ENCODE results near the gene NRTN.

NRTN gene

DNA sequence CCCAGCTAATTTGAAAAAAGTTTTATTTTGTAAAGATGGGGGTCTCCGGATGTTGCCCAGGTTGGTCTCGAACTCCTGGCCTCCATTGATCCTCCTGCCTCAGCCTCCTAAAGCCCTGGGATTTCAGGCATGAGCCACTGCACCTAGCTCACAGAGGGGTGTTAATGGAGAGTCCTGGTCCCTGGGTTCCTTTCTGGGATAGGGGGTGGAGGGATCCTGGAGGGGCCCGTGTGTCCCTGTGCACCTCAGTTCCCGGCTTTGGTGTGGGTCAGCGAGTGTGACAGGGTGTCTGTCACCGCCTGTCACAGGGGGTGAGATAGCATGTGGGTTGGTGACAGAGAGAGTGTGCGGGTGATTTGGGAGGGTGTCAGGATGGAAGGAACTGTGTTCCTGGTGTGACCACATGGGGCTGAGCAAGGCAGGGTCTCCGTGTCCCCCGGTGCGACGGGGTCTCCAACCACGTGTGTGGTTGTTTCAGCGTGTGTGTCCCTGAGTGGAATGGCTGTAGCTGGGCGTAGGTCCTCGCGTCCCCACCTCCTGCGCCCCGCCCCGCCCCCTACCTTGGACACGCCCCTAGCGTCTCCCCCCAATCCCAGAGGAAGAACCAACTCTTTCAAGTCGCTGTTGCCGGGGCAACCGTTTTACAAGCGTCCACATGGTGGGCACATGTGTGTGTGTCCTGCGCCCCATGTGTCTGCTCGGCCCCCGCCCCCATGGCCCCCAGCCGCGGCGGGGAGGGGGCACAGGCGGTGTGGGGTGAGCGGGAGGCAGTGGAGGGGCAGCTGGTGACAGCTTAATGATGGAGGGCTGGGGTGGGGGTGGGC, 2.9 kb upstream of the NRTN start:
- no peak for TF ChIP-seq Cebpa-rat (IDR thresholded peaks at IDR 0.05)
- H3K9me3 ChIP-seq, result no peaks in the 10 kb centered on the region
- H3K4me2 ChIP-seq, result peak overlapping the region; percentile 90
- peaks cover 69% of the 10 kb centered on the region for H3K4me1 ChIP-seq
- no peak overlapping the region for H3K9ac ChIP-seq
- peaks cover 37% of the 10 kb centered on the region for H3K27me3 ChIP-seq
- no peaks in the 10 kb centered on the region for H3K36me3 ChIP-seq
- H3K4me3 ChIP-seq, result peak overlapping the region; percentile 14; the same call in 1 of the 2 replicates
- H4K20me1 ChIP-seq, result no peaks in the 10 kb centered on the region
- H3K27ac ChIP-seq, result no peak overlapping the region

DNA sequence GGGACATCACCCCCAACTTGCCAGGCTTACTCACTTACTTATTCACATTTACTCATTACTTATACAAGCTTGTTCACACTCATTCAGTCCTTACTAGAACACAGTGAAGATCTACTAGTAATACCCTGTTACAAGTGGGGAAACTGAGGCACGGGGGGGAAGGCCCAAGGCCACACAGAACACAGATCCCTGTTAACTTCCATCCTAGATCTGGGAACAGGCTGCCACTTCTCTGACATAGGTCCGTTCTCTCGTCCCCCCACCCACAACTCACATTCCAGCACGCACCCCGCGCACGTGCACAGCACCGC, 1.5 kb upstream of the NRTN start:
- Histone ChIP-seq H3K27ac (no peak overlapping the region), H3K4me1 (peaks cover 70% of the 10 kb centered on the region), H4K20me1 (no peaks in the 10 kb centered on the region), H3K4me2 (peak overlapping the region; percentile 90), H3K36me3 (no peaks in the 10 kb centered on the region), H3K9ac (no peak overlapping the region), H3K4me3 (peak overlapping the region; percentile 53), H3K9me3 (no peaks in the 10 kb centered on the region), H3K27me3 (peaks cover 37% of the 10 kb centered on the region)
- TF ChIP-seq Cebpa-rat (IDR thresholded peaks at IDR 0.05), result no peak

DNA sequence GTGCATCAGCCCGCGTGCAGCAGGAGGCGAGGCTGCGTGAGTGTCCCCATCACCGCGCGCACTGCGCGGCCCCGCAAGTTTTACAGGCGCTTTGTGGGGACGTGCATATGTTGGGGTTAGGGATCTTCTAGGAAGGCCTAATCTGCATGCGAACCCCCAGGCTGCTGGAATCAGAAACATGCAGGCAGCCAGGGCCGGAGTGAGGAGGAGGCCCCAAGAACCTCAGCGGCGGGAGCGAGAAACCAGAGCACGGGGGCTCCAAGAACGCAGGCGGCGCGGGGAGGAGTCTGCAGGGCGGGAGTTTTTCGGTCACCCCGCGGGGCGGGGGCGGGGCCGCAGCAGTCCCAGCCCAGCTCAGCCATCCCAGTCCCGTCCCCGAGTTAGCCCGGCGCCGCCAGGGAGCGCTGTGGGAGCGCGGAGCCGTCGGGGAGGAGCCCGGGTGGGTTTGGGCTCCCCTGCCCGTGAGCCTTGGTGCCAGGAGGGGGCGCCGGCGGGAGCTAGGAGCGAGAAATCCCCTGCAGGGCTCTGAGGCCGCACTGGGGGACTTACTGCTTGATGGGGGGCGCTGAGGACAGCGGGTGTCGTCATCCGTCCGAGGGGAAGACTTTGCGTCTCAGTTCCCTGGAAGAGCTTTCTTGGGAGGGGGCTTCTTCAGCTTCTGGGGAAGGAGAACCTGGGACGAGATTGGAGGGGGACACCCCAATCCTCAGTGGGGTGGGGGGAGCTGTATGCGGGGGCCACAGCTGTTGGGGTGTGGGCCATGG, 933 bp upstream of the NRTN start:
- H3K27ac ChIP-seq, result 0 out of 2 replicates have a peak overlapping the region, but pooled peaks have one; percentile 8
- no peak for TF ChIP-seq Cebpa-rat (IDR thresholded peaks at IDR 0.05)
- peaks cover 66% of the 10 kb centered on the region for H3K4me1 ChIP-seq
- no peaks in the 10 kb centered on the region for H3K36me3 ChIP-seq
- peak overlapping the region; percentile 60 for H3K4me3 ChIP-seq
- H3K27me3 ChIP-seq, result peaks cover 34% of the 10 kb centered on the region
- no peaks in the 10 kb centered on the region for H4K20me1 ChIP-seq
- no peak overlapping the region for H3K9ac ChIP-seq
- H3K4me2 ChIP-seq, result peak overlapping the region; percentile 90
- H3K9me3 ChIP-seq, result no peaks in the 10 kb centered on the region

DNA sequence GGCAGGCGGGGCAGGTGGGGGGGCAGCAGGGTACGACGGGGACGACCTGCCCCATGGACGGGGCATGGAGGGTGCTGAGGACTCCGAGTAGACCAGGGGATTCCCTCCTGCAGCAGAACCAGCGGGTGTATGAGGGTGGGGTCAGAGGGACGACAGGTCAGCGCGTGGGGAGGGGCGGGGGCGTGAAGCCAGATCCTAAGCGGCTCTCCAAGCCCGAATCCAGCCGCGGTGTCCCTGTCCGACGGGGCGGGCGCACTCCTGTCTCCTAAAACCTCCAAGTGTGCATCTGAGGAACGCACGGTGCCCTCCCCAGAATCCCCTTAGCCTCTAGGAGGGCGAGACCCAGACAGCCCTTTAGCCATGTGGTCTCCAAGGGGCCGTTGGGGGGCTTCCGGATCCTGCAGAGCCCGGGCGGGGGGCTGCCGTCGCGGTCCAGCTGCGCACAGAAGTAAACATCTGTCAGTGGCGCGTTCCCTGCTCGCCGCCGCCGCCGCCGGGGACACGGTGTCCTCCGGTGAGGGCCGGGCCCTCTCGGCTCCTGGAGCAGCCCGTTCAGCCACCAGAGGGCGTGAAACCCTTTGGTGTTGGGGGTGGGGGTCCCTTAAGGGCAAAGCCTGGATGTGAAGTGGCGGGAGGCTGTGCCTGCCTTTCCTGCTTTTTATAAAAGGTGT, 730 bp downstream of the NRTN start:
- H3K4me3 ChIP-seq, result peak overlapping the region; percentile 60
- H4K20me1 ChIP-seq, result no peaks in the 10 kb centered on the region
- H3K4me1 ChIP-seq, result peaks cover 50% of the 10 kb centered on the region
- H3K9ac ChIP-seq, result no peak overlapping the region
- peak overlapping the region; percentile 85 for H3K4me2 ChIP-seq
- H3K9me3 ChIP-seq, result no peaks in the 10 kb centered on the region
- no peak overlapping the region for H3K27ac ChIP-seq
- peaks cover 26% of the 10 kb centered on the region for H3K27me3 ChIP-seq
- no peaks in the 10 kb centered on the region for H3K36me3 ChIP-seq
- no peak for TF ChIP-seq Cebpa-rat (IDR thresholded peaks at IDR 0.05)

DNA sequence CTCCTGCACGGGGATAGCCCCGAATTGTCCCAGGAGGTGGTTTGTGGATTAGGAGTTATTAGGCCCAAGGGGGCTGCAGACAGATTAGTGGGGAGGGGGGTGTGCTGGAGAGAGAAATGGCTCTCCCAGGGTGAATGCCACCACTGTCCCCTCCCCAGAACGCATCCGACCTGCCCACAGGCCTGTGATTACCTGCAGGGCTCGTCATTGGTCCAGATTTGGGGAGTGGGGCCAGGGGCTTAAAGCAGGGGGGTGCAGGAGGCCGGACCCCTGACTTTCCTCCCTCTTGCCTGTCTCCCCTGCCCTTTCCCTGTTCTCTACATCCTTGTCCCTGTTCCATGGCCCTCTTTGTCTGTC, 1.2 kb downstream of the NRTN start:
- no peak for TF ChIP-seq Cebpa-rat (IDR thresholded peaks at IDR 0.05)
- Histone ChIP-seq H3K27ac (no peak overlapping the region), H3K9me3 (no peaks in the 10 kb centered on the region), H3K27me3 (peaks cover 26% of the 10 kb centered on the region), H4K20me1 (no peaks in the 10 kb centered on the region), H3K4me1 (peaks cover 50% of the 10 kb centered on the region), H3K4me2 (peak overlapping the region; percentile 85), H3K9ac (no peak overlapping the region), H3K4me3 (peak overlapping the region; percentile 60; the same call in 1 of the 2 replicates), H3K36me3 (no peaks in the 10 kb centered on the region)

DNA sequence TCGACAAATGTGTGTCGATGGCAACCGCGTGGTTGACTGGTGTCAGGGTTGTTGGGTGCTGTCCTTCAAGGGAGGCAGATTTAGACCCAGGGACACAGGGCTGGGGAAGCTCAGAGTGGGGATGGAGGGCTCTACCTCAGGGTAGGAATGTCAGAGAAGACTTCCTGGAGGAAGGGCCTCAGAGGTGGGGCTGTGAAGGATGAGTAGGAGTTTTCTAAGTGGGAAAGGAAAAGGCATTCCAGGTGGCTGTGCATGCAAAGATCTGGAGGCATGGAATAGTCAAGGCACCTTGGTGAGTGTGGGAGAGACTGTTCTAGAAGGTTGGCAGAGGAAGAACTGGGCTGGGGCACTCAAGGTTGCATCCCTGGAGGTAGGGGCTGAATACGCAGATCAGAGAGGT, 2.0 kb downstream of the NRTN start:
- H3K27me3 ChIP-seq, result peaks cover 26% of the 10 kb centered on the region
- H3K4me1 ChIP-seq, result peaks cover 45% of the 10 kb centered on the region
- H3K36me3 ChIP-seq, result no peaks in the 10 kb centered on the region
- no peaks in the 10 kb centered on the region for H4K20me1 ChIP-seq
- H3K9ac ChIP-seq, result no peak overlapping the region
- no peaks in the 10 kb centered on the region for H3K9me3 ChIP-seq
- no peak for TF ChIP-seq Cebpa-rat (IDR thresholded peaks at IDR 0.05)
- H3K4me3 ChIP-seq, result no peak overlapping the region
- no peak overlapping the region for H3K27ac ChIP-seq
- H3K4me2 ChIP-seq, result no peak overlapping the region

DNA sequence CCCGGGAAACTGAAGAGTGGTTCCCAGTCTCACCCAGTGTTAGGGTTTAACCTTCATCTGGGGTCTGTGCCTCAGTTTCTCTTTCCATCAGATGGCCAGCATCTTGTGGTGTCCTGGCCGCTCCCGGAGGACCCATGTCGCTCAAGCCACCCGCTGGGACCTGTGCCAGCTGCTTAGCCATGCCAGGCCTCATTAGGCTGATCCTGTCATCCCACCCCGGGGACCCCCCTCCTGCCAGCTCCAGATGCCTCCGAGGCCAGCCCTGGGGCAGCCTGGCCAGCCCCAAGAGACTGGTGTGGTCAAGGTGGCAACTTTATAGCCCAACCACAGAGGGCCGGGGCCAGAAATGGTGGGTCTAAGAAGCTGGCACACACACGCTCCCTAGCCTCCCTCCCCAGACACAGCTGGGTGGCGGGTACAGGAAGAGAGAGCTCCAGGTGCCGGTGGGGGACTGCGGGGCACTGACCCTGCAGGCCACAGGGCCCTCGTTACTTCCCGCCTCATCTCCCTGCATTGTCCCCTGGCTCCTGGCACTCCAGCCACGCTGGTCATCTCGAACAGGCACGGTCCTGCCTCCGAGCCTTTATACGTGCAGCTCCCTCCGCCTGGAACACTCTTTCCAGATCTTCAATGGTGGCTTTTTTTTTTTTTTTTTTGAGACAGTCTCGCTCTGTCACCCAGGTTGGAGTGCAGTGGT, 3.4 kb downstream of the NRTN start:
- Histone ChIP-seq H3K27me3 (peaks cover 26% of the 10 kb centered on the region), H3K4me1 (peaks cover 32% of the 10 kb centered on the region), H3K36me3 (no peaks in the 10 kb centered on the region), H3K9me3 (no peaks in the 10 kb centered on the region), H3K27ac (no peak overlapping the region), H3K9ac (no peak overlapping the region), H3K4me3 (no peak overlapping the region), H3K4me2 (peak overlapping the region; percentile 63), H4K20me1 (no peaks in the 10 kb centered on the region)
- TF ChIP-seq Cebpa-rat (IDR thresholded peaks at IDR 0.05), result no peak

DNA sequence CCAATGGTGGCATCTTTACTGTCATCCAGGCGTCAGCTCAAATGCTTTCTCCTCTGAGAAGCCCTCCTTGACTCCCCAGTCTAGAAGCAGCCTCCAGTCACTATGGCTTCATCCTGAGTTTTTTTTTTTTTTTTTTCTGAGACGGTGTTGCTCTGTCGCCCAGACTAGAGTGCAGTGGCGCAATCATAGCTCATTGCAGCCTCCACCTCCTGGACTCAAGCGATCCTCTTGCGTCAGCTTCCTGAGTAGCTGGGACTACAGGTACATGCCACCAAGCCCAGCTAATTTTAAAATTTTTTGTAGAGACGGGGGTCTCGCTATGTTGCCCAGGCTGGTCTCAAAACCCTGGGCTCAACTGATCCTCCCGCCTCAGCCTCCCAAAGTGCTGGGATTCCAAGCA, 4.2 kb downstream of the NRTN start:
- Histone ChIP-seq H3K9me3 (no peaks in the 10 kb centered on the region), H3K27me3 (peaks cover 26% of the 10 kb centered on the region), H3K36me3 (no peaks in the 10 kb centered on the region), H3K4me1 (peaks cover 26% of the 10 kb centered on the region), H3K27ac (no peak overlapping the region), H4K20me1 (no peaks in the 10 kb centered on the region), H3K9ac (no peak overlapping the region), H3K4me3 (no peak overlapping the region), H3K4me2 (no peak overlapping the region)
- no peak for TF ChIP-seq Cebpa-rat (IDR thresholded peaks at IDR 0.05)

DNA sequence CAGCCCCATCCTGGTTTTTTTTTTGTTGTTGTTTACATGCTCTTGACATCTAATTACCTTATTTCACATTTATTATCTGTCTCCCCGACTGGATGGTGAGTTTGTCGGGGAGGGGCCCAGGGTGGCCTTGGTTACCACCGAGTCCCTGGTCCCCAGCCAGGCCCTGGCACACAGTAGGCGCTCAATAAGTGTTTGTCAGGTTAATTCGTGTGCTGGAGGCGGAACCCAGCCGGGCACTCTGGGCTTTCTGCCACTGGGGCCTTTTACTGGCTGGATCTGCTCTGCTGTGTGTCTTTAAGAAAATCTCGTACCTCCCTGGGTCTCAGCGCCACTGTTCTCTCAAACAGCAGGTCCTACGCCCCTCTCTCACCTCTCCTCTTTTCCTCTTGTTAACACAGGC, 4.6 kb downstream of the NRTN start:
- Histone ChIP-seq H3K4me1 (peaks cover 23% of the 10 kb centered on the region), H3K36me3 (no peaks in the 10 kb centered on the region), H3K9me3 (no peaks in the 10 kb centered on the region), H3K27ac (no peak overlapping the region), H3K4me3 (no peak overlapping the region), H4K20me1 (no peaks in the 10 kb centered on the region), H3K4me2 (no peak overlapping the region), H3K27me3 (peaks cover 23% of the 10 kb centered on the region), H3K9ac (no peak overlapping the region)
- TF ChIP-seq Cebpa-rat (IDR thresholded peaks at IDR 0.05), result no peak
